HFF-Myc (cell line): ENCODE data around the gene ZNF70.

Experiments used
- DNase-seq: peaks from one replicate; pipeline ENCODE4 v3.0.0-alpha.2; 2011; ENCODE audit warnings: low read depth; ENCODE audit errors: extremely low read depth
- H3K4me3 ChIP-seq: replicated peaks from 2 replicates; pipeline ENCODE4 v1.5.1; 2011; ENCODE audit warnings: low read depth, mild to moderate bottlenecking, control low read depth, low read length
- CTCF ChIP-seq: IDR thresholded peaks from 2 replicates; pipeline ENCODE4 v1.5.1; 2012; ENCODE audit warnings: mild to moderate bottlenecking, low read depth, low read length, control low read depth; ENCODE audit errors: missing control alignments

ZNF70 gene

GRCh38 chr22:23752750-23753149 is 1.8 kb upstream of the ZNF70 start:
- H3K4me3 ChIP-seq, result no peak overlapping the region
- no peak for DNase-seq
- TF ChIP-seq CTCF, result no peak

GRCh38 chr22:23752090-23752691 is 1.3 kb upstream of the ZNF70 start:
- DNase-seq, result no peak
- no peak overlapping the region; the same call in 1 of the 2 replicates for H3K4me3 ChIP-seq
- no peak for TF ChIP-seq CTCF

- TF ChIP-seq CTCF, result no peak
- no peak for DNase-seq
- H3K4me3 ChIP-seq, result peak overlapping the region; percentile 90
These were observed 607 bp upstream of the ZNF70 start for GRCh38 chr22:23751441-23751996.

GRCh38 chr22:23750367-23750713 is 572 bp downstream of the ZNF70 start:
- no peak for TF ChIP-seq CTCF
- no peak for DNase-seq
- peak overlapping the region; percentile 90 for H3K4me3 ChIP-seq

- peak overlapping the region; percentile 90 for H3K4me3 ChIP-seq
- no peak for DNase-seq
- TF ChIP-seq CTCF, result no peak
These were observed 1.0 kb downstream of the ZNF70 start for GRCh38 chr22:23749841-23750301.

- no peak for TF ChIP-seq CTCF
- no peak for DNase-seq
These were observed 5.1 kb downstream of the ZNF70 start for GRCh38 chr22:23745791-23746190.

GRCh38 chr22:23744485-23744884 is 6.4 kb downstream of the ZNF70 start:
- DNase-seq, result no peak

More at GRCh38 chr22:23745791-23746190, 5.1 kb downstream of the ZNF70 start:
- no peak overlapping the region for H3K4me3 ChIP-seq

More at GRCh38 chr22:23744485-23744884, 6.4 kb downstream of the ZNF70 start:
- no peak overlapping the region for H3K4me3 ChIP-seq
- no peak for TF ChIP-seq CTCF
